Vagina (tissue), 2 donors: ENCODE measurements around the gene STOM. TPM values are rescaled to one million over a fixed set of nuclear protein-coding genes. Genes with fewer than 3 reads are reported as not detected.
A peak's percentile ranks its signal among the peaks of the same experiment; 100 is the strongest.
"Not testable (repeated sequence)": the region's sequence is repeated elsewhere in the genome, so short reads cannot be mapped to it uniquely, and the experiment has no call there.

Experiments
- DNase-seq, 2 donors: peaks; one replicate each; pipeline ENCODE4 v3.0.0-alpha.2; 2017; ENCODE audit errors: extremely low spot score in 2 of 2
- H3K27ac ChIP-seq: fragments of 200-600 bp; sonication (generic); one replicate; pipeline ENCODE4 v1.5.1; 2019
- H3K27me3 ChIP-seq: fragments of 200-600 bp; sonication (generic); one replicate; pipeline ENCODE4 v1.5.1; 2019
- H3K36me3 ChIP-seq, 2 donors: fragments of 200-600 bp; sonication (generic); one replicate each; pipeline ENCODE4 v1.5.1; 2017 to 2019
- H3K4me1 ChIP-seq: fragments of 200-600 bp; sonication (generic); one replicate; pipeline ENCODE4 v1.5.1; 2019
- H3K4me3 ChIP-seq, 2 donors: fragments of 200-600 bp; sonication (generic); 1 replicate in 1 of 2; 2 replicates in 1 of 2; pipeline ENCODE4 v1.5.1; 2016 to 2019
- H3K9me3 ChIP-seq: fragments of 200-600 bp; sonication (generic); one replicate; pipeline ENCODE4 v1.5.1; 2019
- POLR2A ChIP-seq, 2 donors: fragments of 450-650 bp; IDR thresholded peaks; one replicate each; pipeline ENCODE4 v1.6.1; 2017; ENCODE audit warnings: antibody characterized with exemption in 2 of 2, mild to moderate bottlenecking in 2 of 2, moderate library complexity in 2 of 2
- POLR2AphosphoS5 ChIP-seq, 2 donors: sonication (generic); formaldehyde crosslinking; IDR thresholded peaks; one replicate each; pipeline ENCODE4 v1.9.0; 2017; ENCODE audit warnings: antibody characterized with exemption in 2 of 2, mild to moderate bottlenecking in 2 of 2, low read depth in 1 of 2; ENCODE audit not compliant: insufficient read depth in 1 of 2
- intact Hi-C: fragments of 100-400 bp; cut with DNase I; formaldehyde crosslinking; loops from one replicate; pipeline ENCODE4 v1.15.1; 2023
- total RNA-seq: library from RNA; depleted of rRNA; stranded (reverse); fragments of >200 nt; gene quantifications from one replicate; pipeline ENCODE4 v1.2.3, GENCODE V29; 2016
- TF ChIP-seq, protein P1 (sequence below), 3 experiments: fragments of 450-650 bp in 2 of 3; fragments of 200-600 bp in 1 of 3; sonication (generic) in 1 of 3; IDR thresholded peaks; one replicate each; pipeline ENCODE4 v1.5.1; 2017 to 2019; ENCODE audit warnings: antibody characterized with exemption in 3 of 3, mild to moderate bottlenecking in 2 of 3, moderate library complexity in 2 of 3

The STOM gene
- total RNA-seq, 1 donor from 2014 or later: 263 TPM

DNA sequence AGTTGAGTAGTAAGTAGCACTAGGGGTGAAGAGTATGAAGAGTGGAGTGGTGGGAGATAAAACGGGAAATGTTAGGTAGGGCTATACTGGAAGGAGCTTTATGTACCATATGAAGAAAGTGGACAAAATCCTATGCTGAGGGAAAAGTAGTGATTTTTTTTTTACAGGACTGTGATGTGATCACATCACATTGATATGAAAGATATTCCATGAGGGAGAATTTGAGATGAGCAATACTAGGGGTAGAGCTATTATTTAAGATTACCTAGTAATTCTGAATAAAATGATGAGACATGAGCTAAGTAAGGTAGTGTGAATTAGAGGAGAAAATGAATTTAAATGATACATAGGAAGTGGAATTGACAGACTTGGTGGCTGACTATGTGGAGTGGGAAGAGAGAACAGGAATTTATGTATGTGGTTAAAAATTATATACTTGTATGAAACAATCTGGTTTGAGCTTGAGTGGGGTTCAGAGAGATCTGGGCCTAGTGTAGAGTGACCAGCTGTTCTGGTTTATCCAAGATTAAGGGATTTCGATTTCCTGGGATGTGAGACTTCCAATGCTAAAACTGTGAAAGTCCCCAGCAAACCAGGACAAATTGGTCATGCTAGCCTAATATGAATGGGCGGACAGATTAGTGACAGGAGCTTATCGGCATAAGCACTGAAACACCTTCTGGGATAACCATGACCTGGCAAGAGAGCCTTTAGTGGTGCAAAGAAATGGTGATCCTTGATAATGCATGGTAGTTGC lies 29.3 kb upstream of the STOM start:
- H3K4me1 ChIP-seq: peaks cover 6% of the 10 kb centered on the region
- H3K27me3 ChIP-seq: no peaks in the 10 kb centered on the region
- no peak overlapping the region for H3K4me3 ChIP-seq
- no peak for DNase-seq
- intact Hi-C loops: loop anchor here (5.0 kb wide), 1 partner anchor 182 kb away; no protein-coding TSS in a partner anchor
- H3K36me3 ChIP-seq: no peaks in the 10 kb centered on the region
- no peaks in the 10 kb centered on the region for H3K9me3 ChIP-seq
- no peak for TF ChIP-seq POLR2A (IDR thresholded peaks at IDR 0.05)
- H3K27ac ChIP-seq: peak overlapping the region; percentile 22

DNA sequence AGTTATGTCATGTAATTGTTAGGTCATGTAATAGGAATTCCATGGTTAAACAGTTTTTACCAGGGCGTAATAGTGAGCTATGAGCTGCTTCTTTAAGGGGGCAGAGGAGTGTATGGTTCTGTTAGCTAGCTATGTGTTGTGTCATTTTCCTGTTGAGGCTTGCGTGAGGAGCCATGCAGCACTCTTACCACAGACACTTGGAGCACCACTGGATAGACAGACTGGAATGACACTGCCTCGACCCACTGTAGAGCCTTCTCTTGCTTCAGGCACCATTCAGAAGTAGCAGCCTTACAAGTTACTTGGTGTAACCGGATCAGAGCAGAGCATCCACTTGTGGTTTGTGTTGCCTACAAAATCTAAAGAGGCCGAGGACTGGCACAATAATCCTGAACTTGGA lies 28.3 kb upstream of the STOM start:
- intact Hi-C loops: loop anchor here (5.0 kb wide), 1 partner anchor 181 kb away; no protein-coding TSS in a partner anchor

DNA sequence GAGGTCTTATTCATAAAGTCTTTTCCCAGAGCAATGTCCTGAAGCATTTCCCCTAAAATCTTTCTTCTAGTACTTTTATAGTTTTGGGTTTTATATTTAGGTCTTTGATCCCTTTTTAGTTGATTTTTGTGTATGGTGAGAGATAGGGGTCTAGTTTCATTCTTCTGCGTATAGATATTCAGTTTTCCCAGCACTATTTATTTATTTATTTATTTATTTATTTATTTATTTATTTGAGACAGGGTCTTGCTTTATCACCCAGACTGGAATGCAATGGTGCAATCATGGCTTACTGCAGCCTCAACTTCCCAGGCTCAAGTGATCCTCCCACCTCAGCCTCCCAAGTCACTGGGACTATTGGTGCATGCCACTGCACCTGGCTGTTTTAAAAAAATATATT lies 27.2 kb upstream of the STOM start:
- H3K27ac ChIP-seq, H3K27me3 ChIP-seq, H3K36me3 ChIP-seq, DNase-seq, H3K9me3 ChIP-seq, H3K4me3 ChIP-seq, H3K4me1 ChIP-seq: not testable (repeated sequence)
- intact Hi-C loops: loop anchor here (5.0 kb wide), 1 partner anchor 180 kb away; no protein-coding TSS in a partner anchor

More for the DNA sequence above, 28.3 kb upstream of the STOM start:
- DNase-seq: no peak
- Histone ChIP-seq H3K4me3 (no peak overlapping the region), H3K36me3 (no peaks in the 10 kb centered on the region), H3K27me3 (no peaks in the 10 kb centered on the region), H3K9me3 (no peaks in the 10 kb centered on the region), H3K4me1 (peaks cover 6% of the 10 kb centered on the region), H3K27ac (peak overlapping the region; percentile 22)
- no peak for TF ChIP-seq POLR2A (IDR thresholded peaks at IDR 0.05)
- TF ChIP-seq, protein P1, sequence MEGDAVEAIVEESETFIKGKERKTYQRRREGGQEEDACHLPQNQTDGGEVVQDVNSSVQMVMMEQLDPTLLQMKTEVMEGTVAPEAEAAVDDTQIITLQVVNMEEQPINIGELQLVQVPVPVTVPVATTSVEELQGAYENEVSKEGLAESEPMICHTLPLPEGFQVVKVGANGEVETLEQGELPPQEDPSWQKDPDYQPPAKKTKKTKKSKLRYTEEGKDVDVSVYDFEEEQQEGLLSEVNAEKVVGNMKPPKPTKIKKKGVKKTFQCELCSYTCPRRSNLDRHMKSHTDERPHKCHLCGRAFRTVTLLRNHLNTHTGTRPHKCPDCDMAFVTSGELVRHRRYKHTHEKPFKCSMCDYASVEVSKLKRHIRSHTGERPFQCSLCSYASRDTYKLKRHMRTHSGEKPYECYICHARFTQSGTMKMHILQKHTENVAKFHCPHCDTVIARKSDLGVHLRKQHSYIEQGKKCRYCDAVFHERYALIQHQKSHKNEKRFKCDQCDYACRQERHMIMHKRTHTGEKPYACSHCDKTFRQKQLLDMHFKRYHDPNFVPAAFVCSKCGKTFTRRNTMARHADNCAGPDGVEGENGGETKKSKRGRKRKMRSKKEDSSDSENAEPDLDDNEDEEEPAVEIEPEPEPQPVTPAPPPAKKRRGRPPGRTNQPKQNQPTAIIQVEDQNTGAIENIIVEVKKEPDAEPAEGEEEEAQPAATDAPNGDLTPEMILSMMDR (IDR thresholded peaks at IDR 0.05): no peak
- peak in 1 of 2 donors; percentile 65 for TF ChIP-seq POLR2AphosphoS5 (IDR thresholded peaks at IDR 0.05; ENCODE audit: insufficient read depth in 1 of 2, low read depth in 1 of 2)

DNA sequence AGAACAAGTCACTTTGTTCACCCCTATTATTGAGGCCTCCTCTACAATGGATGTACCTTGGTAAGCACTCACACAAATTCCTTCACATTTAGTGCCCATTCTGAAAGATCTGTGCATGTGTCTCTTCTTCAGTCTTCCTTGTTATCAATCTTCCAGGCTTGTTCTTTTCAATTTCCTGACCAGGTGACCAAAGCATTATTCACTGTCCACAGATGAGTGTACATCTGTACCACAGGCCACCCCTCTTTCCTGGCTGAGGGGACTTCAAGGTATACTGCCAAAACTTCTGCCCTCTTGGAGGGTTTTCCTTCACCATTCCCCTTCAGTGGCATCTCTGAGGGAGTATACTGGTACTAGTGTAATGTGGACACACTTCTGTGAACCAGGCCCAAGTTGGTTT lies 25.5 kb upstream of the STOM start:
- H3K4me3 ChIP-seq: no peak overlapping the region
- peaks cover 6% of the 10 kb centered on the region for H3K4me1 ChIP-seq
- no peak for TF ChIP-seq POLR2A (IDR thresholded peaks at IDR 0.05)
- TF ChIP-seq POLR2AphosphoS5 (IDR thresholded peaks at IDR 0.05; ENCODE audit: insufficient read depth in 1 of 2, low read depth in 1 of 2): no peak
- TF ChIP-seq, protein P1 (IDR thresholded peaks at IDR 0.05): no peak
- no peak overlapping the region for H3K27ac ChIP-seq
- no peaks in the 10 kb centered on the region for H3K36me3 ChIP-seq
- intact Hi-C loops: loop anchor here (5.0 kb wide), 1 partner anchor 178 kb away; no protein-coding TSS in a partner anchor
- H3K27me3 ChIP-seq: no peaks in the 10 kb centered on the region
- DNase-seq: no peak
- no peaks in the 10 kb centered on the region for H3K9me3 ChIP-seq

DNA sequence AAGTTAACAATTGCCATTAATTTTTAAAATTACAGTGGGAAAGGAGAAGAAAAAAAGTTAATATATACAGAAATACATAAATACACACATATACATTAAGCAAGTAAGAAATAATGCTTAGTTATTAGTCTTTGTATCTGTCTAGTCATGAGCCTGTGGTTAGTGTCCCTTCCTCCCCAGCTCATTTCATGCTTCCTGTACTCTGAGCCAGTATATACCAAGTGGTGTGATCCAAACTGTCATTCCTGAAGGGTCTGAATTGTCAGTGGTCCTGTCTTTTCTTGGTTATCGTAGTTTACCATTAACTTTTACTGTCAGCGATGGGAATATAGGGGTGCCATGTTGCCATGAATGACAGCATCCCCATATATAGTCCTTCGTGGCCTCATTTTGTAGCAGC lies 24.2 kb upstream of the STOM start:
- Histone ChIP-seq H3K27me3 (no peaks in the 10 kb centered on the region), H3K4me1 (no peaks in the 10 kb centered on the region), H3K36me3 (no peaks in the 10 kb centered on the region), H3K4me3 (no peak overlapping the region), H3K9me3 (no peaks in the 10 kb centered on the region), H3K27ac (no peak overlapping the region)
- DNase-seq: no peak
- no peak for TF ChIP-seq POLR2A (IDR thresholded peaks at IDR 0.05)
- TF ChIP-seq POLR2AphosphoS5 (IDR thresholded peaks at IDR 0.05; ENCODE audit: insufficient read depth in 1 of 2, low read depth in 1 of 2): no peak
- TF ChIP-seq, protein P1 (IDR thresholded peaks at IDR 0.05): no peak
- intact Hi-C loops: no loop called here

DNA sequence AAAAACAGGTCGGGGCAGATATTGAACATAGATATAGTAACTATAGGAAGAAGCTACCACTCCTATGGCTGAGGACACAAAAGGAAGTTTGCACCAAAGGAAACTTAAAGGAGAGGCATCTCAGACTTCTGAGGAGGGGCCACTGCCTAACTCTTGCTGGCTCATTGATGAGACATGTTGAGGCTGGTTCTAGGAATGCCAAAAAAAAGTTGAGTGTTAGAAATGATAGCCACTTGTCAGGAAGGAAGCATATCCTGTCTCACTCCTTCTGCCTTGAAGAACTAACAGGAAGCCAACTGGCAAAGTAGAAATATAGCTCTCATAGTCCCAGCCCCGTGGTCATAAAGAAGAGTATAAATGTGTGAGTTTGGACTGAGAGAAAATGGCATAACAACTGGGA lies 23.3 kb upstream of the STOM start:
- Histone ChIP-seq H3K36me3 (no peaks in the 10 kb centered on the region), H3K4me3 (no peak overlapping the region), H3K27ac (no peak overlapping the region), H3K27me3 (no peaks in the 10 kb centered on the region), H3K4me1 (no peaks in the 10 kb centered on the region), H3K9me3 (no peaks in the 10 kb centered on the region)
- TF ChIP-seq, protein P1 (IDR thresholded peaks at IDR 0.05): no peak
- no peak for TF ChIP-seq POLR2AphosphoS5 (IDR thresholded peaks at IDR 0.05; ENCODE audit: insufficient read depth in 1 of 2, low read depth in 1 of 2)
- no peak for TF ChIP-seq POLR2A (IDR thresholded peaks at IDR 0.05)
- intact Hi-C loops: no loop called here
- DNase-seq: no peak
